Uterus (tissue), 4 donors: ENCODE results near the gene NFATC1. TPM values are rescaled to one million over a fixed set of nuclear protein-coding genes. Genes with fewer than 3 reads are reported as not detected.

Source experiments
- DNase-seq, 2 donors: peaks; one replicate each; pipeline ENCODE4 v3.0.0-alpha.2; 2019 to 2020
- H3K27ac ChIP-seq, 2 donors: fragments of 200-600 bp; sonication (generic); 1 replicate in 1 of 2; 2 replicates in 1 of 2; pipeline ENCODE4 v1.5.1; 2016 to 2018
- H3K27me3 ChIP-seq, 2 donors: fragments of 200-600 bp; sonication (generic); one replicate each; pipeline ENCODE4 v1.5.1; 2018 to 2019; ENCODE audit warnings: control low read depth in 1 of 2
- H3K36me3 ChIP-seq, 2 donors: fragments of 200-600 bp; sonication (generic); one replicate each; pipeline ENCODE4 v1.5.1; 2019; ENCODE audit warnings: control low read depth in 1 of 2
- H3K4me1 ChIP-seq, 2 donors: fragments of 200-600 bp; sonication (generic); one replicate each; pipeline ENCODE4 v1.5.1; 2018 to 2019; ENCODE audit warnings: control low read depth in 1 of 2
- H3K4me3 ChIP-seq, 2 donors: fragments of 200-600 bp; sonication (generic); 1 replicate in 1 of 2; 2 replicates in 1 of 2; pipeline ENCODE4 v1.5.1; 2018 to 2019; ENCODE audit warnings: mild to moderate bottlenecking in 1 of 2
- H3K9me3 ChIP-seq, 2 donors: fragments of 200-600 bp; sonication (generic); one replicate each; pipeline ENCODE4 v1.5.1; 2019; ENCODE audit warnings: control low read depth in 1 of 2
- POLR2A ChIP-seq, 2 donors: fragments of 450-650 bp; IDR thresholded peaks; one replicate each; pipeline ENCODE4 v1.6.1; 2016; ENCODE audit warnings: antibody characterized with exemption in 2 of 2, mild to moderate bottlenecking in 1 of 2, moderate library complexity in 1 of 2
- intact Hi-C: fragments of 100-400 bp; cut with DNase I; formaldehyde crosslinking; loops from one replicate; pipeline ENCODE4 v1.15.1; 2023; ENCODE audit warnings: low total_unique reads
- total RNA-seq, 4 donors: library from RNA; depleted of rRNA in 3 of 4; stranded (reverse); fragments of >200 nt in 3 of 4; gene quantifications; one replicate each; pipeline versions ENCODE4 v1.1.0 to v1.2.4, GENCODE V29; 2014 to 2023
- TF ChIP-seq, protein P1 (sequence below), 4 experiments: fragments of 200-600 bp in 2 of 4; fragments of 450-650 bp in 2 of 4; sonication (generic) in 2 of 4; IDR thresholded peaks; one replicate each; pipeline ENCODE4 v1.5.1; 2016 to 2019; ENCODE audit warnings: antibody characterized with exemption in 4 of 4, mild to moderate bottlenecking in 2 of 4, moderate library complexity in 1 of 4
- donor health status: DM: yes; HTN: yes; CAD: no.

Gene NFATC1
- total RNA-seq, 4 donors from 2014 or later: 9.2 to 25.1 (median 14.6) TPM

DNA sequence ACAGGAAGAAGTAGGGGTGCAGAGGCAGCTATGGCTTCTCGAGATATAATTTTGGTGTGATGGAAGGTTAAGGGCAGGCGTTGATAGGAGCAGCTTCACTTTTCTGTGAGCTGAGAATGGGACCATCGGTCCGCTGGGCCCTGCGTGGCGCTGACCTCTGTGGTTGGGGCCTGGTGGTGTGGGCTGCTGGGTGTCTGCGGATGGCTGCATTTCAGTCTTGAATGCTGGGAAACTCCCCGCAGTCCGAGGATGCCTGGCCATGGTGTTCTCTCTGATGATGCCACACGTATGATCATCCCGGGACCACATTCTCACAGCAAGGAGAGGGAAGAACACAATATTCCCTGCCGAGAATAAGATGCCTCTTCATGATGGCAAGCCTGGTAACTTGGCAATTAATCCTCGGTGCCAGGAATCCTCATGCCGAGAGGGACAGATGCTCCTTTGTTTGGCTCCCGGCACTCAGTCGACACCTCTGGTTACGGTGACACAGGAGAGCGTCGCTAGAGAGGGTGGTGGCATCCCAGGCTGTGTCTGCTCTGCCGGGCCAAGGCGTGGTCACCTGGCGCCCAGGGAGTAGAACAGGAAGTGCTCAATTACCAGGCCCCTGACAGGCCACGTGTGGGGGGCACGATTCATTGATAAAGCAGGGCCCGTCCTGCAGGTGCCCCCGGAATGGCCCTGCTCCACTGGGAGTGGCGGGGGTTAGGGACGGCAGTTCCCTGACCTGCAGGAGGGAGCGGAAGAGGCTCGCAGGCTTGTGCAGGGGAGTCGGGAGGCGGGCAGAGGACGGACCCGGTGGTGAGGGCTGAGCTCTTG lies 164.5 kb downstream of the NFATC1 start:
- H3K4me3 ChIP-seq: no peak overlapping the region
- no peaks in the 10 kb centered on the region for H3K36me3 ChIP-seq
- H3K27ac ChIP-seq: no peak overlapping the region
- no peaks in the 10 kb centered on the region for H3K27me3 ChIP-seq
- intact Hi-C loops: no loop called here
- TF ChIP-seq POLR2A (IDR thresholded peaks at IDR 0.05): no peak
- TF ChIP-seq, protein P1, sequence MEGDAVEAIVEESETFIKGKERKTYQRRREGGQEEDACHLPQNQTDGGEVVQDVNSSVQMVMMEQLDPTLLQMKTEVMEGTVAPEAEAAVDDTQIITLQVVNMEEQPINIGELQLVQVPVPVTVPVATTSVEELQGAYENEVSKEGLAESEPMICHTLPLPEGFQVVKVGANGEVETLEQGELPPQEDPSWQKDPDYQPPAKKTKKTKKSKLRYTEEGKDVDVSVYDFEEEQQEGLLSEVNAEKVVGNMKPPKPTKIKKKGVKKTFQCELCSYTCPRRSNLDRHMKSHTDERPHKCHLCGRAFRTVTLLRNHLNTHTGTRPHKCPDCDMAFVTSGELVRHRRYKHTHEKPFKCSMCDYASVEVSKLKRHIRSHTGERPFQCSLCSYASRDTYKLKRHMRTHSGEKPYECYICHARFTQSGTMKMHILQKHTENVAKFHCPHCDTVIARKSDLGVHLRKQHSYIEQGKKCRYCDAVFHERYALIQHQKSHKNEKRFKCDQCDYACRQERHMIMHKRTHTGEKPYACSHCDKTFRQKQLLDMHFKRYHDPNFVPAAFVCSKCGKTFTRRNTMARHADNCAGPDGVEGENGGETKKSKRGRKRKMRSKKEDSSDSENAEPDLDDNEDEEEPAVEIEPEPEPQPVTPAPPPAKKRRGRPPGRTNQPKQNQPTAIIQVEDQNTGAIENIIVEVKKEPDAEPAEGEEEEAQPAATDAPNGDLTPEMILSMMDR (IDR thresholded peaks at IDR 0.05): no peak
- H3K9me3 ChIP-seq: no peaks in the 10 kb centered on the region
- no peaks in the 10 kb centered on the region for H3K4me1 ChIP-seq
- DNase-seq: no peak

GRCh38 chr18:79560861-79561210 lies 165.1 kb downstream of the NFATC1 start:
- H3K4me3 ChIP-seq: no peak overlapping the region
- H3K36me3 ChIP-seq: no peaks in the 10 kb centered on the region
- DNase-seq: no peak
- TF ChIP-seq, protein P1 (IDR thresholded peaks at IDR 0.05): no peak
- no peak for TF ChIP-seq POLR2A (IDR thresholded peaks at IDR 0.05)
- no peak overlapping the region for H3K27ac ChIP-seq
- H3K27me3 ChIP-seq: no peaks in the 10 kb centered on the region
- H3K4me1 ChIP-seq: no peaks in the 10 kb centered on the region
- no peaks in the 10 kb centered on the region for H3K9me3 ChIP-seq
- intact Hi-C loops: no loop called here

DNA sequence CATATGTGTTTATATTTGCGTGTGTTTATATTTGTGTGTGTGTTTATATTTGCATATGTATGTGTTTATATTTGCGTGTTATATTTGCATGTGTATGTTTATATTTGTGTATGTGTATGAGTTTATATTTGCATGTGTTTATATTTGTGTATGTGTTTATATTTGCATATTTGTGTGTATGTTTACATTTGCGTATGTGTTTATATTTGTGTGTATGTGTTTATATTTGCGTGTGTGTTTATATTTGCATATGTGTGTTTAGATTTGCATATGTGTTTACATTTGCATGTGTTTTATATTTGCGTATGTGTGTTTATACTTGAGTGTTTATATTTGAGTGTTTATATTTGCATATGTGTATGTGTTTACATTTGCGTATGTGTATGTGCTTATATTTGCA lies 168.2 kb downstream of the NFATC1 start:
- no peak for DNase-seq
- Histone ChIP-seq H3K36me3 (no peaks in the 10 kb centered on the region), H3K9me3 (no peaks in the 10 kb centered on the region), H3K27me3 (no peaks in the 10 kb centered on the region), H3K27ac (no peak overlapping the region), H3K4me3 (no peak overlapping the region), H3K4me1 (no peaks in the 10 kb centered on the region)
- intact Hi-C loops: no loop called here
- TF ChIP-seq, protein P1 (IDR thresholded peaks at IDR 0.05): no peak
- TF ChIP-seq POLR2A (IDR thresholded peaks at IDR 0.05): no peak

DNA sequence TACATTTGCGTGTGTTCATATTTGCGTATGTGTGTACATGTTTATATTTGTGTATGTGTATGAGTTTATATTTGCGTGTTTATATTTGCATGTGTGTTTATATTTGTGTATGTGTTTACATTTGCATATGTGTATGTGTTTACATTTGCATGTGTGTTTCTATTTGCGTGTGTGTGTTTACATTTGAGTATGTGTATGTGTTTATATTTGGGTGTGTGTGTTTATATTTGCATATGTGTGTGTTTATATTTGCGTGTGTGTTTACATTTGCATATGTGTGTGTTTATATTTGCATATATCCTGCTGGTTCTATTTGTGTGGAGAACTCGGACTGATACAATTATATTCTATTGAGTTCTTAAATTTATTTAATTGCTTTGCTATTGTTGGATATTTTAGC lies 168.7 kb downstream of the NFATC1 start:
- no peak overlapping the region for H3K4me3 ChIP-seq
- H3K4me1 ChIP-seq: no peaks in the 10 kb centered on the region
- intact Hi-C loops: no loop called here
- no peaks in the 10 kb centered on the region for H3K27me3 ChIP-seq
- H3K36me3 ChIP-seq: no peaks in the 10 kb centered on the region
- no peaks in the 10 kb centered on the region for H3K9me3 ChIP-seq
- no peak overlapping the region for H3K27ac ChIP-seq
- TF ChIP-seq, protein P1 (IDR thresholded peaks at IDR 0.05): no peak
- TF ChIP-seq POLR2A (IDR thresholded peaks at IDR 0.05): no peak
- DNase-seq: no peak

DNA sequence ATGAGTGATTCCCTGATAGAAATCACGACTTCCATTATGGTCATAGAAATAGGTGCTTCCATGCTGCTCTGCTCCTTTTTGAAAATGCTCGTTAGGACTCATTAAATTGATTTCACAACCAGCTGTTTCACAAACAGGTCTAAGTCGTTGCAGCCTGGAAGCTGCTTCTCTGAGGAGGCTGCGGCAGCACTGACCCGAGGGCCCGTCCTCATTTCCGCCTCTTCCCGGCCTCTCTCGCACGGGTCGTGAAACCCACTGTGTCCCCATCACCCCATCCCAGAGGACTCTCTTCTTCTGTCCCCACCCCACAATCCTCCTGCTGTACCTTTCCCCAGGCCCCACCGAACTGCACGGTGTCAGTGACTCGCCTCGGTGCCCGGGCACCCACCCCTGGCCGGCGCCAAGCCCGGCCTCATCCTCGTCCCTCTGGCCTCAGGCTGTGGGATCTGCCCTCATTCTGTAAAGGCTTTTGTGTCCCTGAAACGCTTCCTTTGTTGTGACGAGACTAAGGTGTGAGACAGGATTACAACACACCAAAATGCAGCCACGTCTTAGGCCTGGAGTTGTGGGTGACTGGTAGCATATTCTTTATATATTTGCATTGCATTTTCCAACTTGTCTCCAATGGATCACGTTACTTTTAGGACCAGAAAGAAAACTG lies 171.2 kb downstream of the NFATC1 start:
- no peaks in the 10 kb centered on the region for H3K27me3 ChIP-seq
- no peak overlapping the region for H3K4me3 ChIP-seq
- no peak for TF ChIP-seq POLR2A (IDR thresholded peaks at IDR 0.05)
- TF ChIP-seq, protein P1 (IDR thresholded peaks at IDR 0.05): no peak
- DNase-seq: no peak
- H3K9me3 ChIP-seq: no peaks in the 10 kb centered on the region
- H3K27ac ChIP-seq: no peak overlapping the region
- no peaks in the 10 kb centered on the region for H3K4me1 ChIP-seq
- H3K36me3 ChIP-seq: no peaks in the 10 kb centered on the region
- intact Hi-C loops: no loop called here
